Adipocyte (in vitro differentiated cells): ENCODE data around the gene PIM3.
A peak's percentile ranks its signal among the peaks of the same experiment; 100 is the strongest.

Experiments used
- DNase-seq: peaks from one replicate; pipeline ENCODE4 v3.0.0-alpha.2; 2015; ENCODE audit warnings: low read depth
- H3K27me3 ChIP-seq: replicated peaks from 2 replicates; pipeline ENCODE4 v1.7.0; 2013; ENCODE audit warnings: mild to moderate bottlenecking, low read length, moderate library complexity; ENCODE audit not compliant: control insufficient read depth, insufficient read depth
- H3K36me3 ChIP-seq: 2 replicates; pipeline ENCODE4 v1.7.0; 2013; ENCODE audit warnings: low read length, mild to moderate bottlenecking, moderate library complexity; ENCODE audit not compliant: control insufficient read depth, insufficient read depth, severe bottlenecking
- H3K4me1 ChIP-seq: 2 replicates; pipeline ENCODE4 v1.7.0; 2013; ENCODE audit warnings: mild to moderate bottlenecking, low read length, moderate library complexity; ENCODE audit not compliant: control insufficient read depth, insufficient read depth
- H3K4me3 ChIP-seq: 2 replicates; pipeline ENCODE4 v1.7.0; 2013; ENCODE audit warnings: mild to moderate bottlenecking, low read length, moderate library complexity
- H3K9ac ChIP-seq: 2 replicates; pipeline ENCODE4 v1.7.0; 2013; ENCODE audit warnings: mild to moderate bottlenecking, low read length, moderate library complexity
- H3K9me3 ChIP-seq: 2 replicates; pipeline ENCODE4 v1.7.0; 2013; ENCODE audit warnings: mild to moderate bottlenecking, low read length, moderate library complexity; ENCODE audit not compliant: control insufficient read depth

The PIM3 gene

GRCh38 chr22:49929211-49929979 is 31.2 kb upstream of the PIM3 start:
- Histone ChIP-seq H3K4me3 (no peak overlapping the region), H3K4me1 (peaks cover 27% of the 10 kb centered on the region)
- DNase-seq: peak; percentile 77

DNA sequence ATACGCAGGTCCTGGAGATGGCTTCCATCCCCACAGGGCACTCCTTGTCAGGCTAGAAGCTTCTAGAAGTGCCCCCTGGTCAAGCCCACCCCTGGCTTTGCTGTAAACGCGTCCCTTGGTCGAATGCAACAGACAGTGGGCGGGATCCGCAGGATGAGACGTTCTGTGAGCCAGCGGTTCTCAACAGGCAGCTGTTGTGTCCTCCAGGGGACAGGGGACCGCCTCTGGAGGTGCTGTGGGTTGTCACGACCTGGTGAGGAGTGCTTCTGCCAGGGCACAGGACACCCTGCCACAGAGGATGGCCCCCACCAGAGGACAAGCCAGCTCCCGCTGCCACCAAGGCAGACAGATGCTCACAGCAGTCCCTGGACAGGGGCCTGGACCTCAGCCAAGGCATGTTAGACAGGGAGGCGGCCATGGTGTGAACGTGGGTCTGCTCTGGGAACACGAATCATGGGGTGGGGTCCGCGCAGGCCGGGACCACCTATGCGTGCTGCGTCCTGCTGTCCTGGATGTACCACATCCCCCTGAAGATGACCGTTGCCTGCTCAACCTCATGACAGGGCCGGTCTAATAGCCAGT is 30.5 kb upstream of the PIM3 start:
- no peak for DNase-seq
- H3K27me3 ChIP-seq: no peaks in the 10 kb centered on the region
- peaks cover 9% of the 10 kb centered on the region for H3K36me3 ChIP-seq
- peaks cover 31% of the 10 kb centered on the region for H3K4me1 ChIP-seq
- no peak overlapping the region for H3K4me3 ChIP-seq
- no peaks in the 10 kb centered on the region for H3K9me3 ChIP-seq
- H3K9ac ChIP-seq: no peak overlapping the region

More at GRCh38 chr22:49929211-49929979, 31.2 kb upstream of the PIM3 start:
- Histone ChIP-seq H3K9me3 (no peaks in the 10 kb centered on the region), H3K27me3 (no peaks in the 10 kb centered on the region), H3K9ac (no peak overlapping the region), H3K36me3 (peaks cover 10% of the 10 kb centered on the region)

GRCh38 chr22:49930596-49931412 is 29.8 kb upstream of the PIM3 start:
- Histone ChIP-seq H3K36me3 (peaks cover 3% of the 10 kb centered on the region), H3K9ac (no peak overlapping the region), H3K27me3 (no peaks in the 10 kb centered on the region), H3K4me1 (peaks cover 31% of the 10 kb centered on the region), H3K4me3 (no peak overlapping the region), H3K9me3 (no peaks in the 10 kb centered on the region)
- peak; percentile 66 for DNase-seq

DNA sequence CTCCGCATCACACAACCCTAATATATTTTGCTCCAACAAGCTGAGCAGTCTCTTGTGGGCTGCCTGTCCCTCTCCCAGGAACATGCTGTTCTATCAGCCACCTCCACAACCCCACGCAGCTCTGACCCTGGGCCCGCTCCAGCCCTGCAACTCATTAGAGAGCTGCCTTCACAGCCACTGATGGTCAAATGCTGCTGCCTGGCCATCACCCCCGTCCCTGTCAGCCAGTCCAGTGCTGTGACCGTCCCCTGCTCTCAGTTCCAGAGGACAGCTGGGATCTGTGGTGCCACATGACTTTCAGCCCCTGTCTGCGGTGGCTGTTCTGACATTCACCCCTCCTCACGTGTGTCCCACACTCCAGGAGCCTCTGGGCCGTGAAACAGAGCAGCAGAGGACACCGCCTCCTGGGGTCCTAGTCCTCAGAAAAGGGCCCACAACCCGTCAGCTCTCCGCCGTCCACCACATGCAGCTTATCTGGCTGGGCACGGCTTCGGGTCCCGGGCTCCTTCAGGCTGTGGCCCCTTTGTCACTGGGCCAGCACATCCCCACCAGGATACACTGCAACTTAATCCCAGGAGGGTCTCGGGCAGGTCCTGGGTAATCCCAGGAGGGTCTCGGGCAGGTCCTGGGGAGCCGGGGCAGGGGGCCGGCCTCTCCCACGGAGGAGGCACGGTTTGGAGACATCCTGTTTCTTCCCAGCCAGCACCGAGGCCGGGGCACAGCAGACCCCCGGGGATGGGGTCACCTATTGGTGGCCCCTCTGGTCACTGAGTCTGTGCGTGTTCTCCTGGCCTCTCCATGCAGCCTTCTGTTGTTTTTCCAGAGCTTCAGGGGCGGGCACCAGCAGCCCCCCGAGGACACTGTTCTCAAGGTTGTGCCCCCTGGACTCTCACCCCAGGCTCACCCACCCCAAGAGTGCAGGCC is 27.1 kb upstream of the PIM3 start:
- Histone ChIP-seq H3K4me1 (peaks cover 35% of the 10 kb centered on the region), H3K9ac (peak overlapping the region; percentile 95), H3K9me3 (no peaks in the 10 kb centered on the region), H3K4me3 (peak overlapping the region; percentile 81), H3K27me3 (no peaks in the 10 kb centered on the region), H3K36me3 (no peaks in the 10 kb centered on the region)
- no peak for DNase-seq

DNA sequence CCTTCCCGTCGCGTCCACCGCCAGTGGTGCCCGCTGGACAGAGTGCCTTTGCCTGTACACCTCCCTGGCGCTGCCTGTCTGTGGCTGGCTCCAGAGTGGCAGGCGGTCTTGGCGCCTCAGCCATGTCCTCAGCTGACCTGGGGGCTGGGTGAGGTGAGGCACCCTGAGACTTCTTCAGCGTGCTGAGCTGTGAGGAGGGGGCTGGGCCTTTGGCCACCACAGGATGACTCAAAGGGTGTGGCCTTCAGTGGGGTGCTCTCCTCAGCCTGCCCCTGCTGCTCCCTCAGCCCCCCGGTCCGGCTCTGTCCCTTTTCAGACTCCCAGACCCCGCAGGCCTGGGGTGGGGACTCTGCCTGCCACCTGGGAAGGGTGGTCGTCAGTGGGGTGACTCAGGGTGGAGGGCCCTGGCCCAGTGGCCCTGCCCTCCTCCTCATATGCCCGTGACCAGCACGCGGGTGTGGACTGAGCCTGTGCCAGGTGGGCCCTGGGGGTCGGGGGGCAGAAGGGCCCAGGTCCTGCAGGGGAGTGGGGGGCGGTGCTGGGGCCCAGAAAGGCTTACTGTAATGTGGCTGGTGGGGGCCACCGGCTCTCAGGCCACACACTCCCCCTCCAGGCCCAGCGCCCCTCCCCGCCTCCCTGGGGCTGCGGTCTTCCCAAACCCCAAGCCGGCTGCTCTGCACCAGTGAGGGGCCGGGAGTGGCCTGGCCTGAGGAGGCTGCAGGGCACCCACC is 26.2 kb upstream of the PIM3 start:
- Histone ChIP-seq H3K9me3 (no peaks in the 10 kb centered on the region), H3K36me3 (no peaks in the 10 kb centered on the region), H3K4me3 (peak overlapping the region; percentile 81), H3K4me1 (peaks cover 35% of the 10 kb centered on the region), H3K9ac (peak overlapping the region; percentile 95), H3K27me3 (no peaks in the 10 kb centered on the region)
- DNase-seq: peak; percentile 19

DNA sequence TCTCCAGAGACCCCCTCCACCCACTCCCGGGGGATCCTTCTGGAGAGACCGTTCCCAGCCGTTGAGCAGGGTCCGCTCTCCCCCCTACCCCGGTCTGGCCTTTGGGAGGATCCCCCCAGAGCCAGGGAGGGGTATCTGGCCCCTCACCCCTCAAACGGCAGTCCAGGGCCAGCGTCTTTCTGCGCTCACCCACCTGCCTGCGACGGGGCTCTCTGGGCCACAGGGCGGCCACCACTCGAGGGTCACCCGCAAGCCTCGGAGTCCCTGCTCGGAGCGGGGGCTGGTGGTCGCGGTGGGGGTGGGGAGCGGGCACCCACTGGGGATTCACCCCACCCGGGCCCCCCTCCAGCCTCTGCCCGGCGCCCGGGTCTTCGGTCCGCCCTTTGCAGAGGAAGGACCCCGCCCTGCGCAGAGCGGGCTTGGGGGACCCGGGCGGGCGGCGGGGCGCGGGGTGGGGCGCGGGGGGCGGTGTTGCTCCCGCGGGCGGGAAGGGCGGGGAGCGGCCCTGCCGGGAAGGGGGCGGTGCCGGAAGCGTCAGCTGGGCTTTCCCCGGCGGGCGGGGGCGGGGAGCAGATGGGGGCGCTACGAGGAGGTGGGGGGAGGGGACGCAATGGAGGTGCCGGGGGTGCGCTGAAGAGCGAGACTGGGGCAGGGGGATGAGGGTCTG is 25.5 kb upstream of the PIM3 start:
- peak; percentile 76 for DNase-seq
- Histone ChIP-seq H3K36me3 (no peaks in the 10 kb centered on the region), H3K27me3 (no peaks in the 10 kb centered on the region), H3K9me3 (no peaks in the 10 kb centered on the region), H3K4me3 (peak overlapping the region; percentile 81), H3K4me1 (peaks cover 31% of the 10 kb centered on the region), H3K9ac (peak overlapping the region; percentile 95)

GRCh38 chr22:49935561-49935960 is 25.0 kb upstream of the PIM3 start:
- no peaks in the 10 kb centered on the region for H3K36me3 ChIP-seq
- no peaks in the 10 kb centered on the region for H3K27me3 ChIP-seq
- peaks cover 30% of the 10 kb centered on the region for H3K4me1 ChIP-seq
- H3K4me3 ChIP-seq: no peak overlapping the region
- no peak overlapping the region for H3K9ac ChIP-seq
- H3K9me3 ChIP-seq: no peaks in the 10 kb centered on the region
- no peak for DNase-seq

DNA sequence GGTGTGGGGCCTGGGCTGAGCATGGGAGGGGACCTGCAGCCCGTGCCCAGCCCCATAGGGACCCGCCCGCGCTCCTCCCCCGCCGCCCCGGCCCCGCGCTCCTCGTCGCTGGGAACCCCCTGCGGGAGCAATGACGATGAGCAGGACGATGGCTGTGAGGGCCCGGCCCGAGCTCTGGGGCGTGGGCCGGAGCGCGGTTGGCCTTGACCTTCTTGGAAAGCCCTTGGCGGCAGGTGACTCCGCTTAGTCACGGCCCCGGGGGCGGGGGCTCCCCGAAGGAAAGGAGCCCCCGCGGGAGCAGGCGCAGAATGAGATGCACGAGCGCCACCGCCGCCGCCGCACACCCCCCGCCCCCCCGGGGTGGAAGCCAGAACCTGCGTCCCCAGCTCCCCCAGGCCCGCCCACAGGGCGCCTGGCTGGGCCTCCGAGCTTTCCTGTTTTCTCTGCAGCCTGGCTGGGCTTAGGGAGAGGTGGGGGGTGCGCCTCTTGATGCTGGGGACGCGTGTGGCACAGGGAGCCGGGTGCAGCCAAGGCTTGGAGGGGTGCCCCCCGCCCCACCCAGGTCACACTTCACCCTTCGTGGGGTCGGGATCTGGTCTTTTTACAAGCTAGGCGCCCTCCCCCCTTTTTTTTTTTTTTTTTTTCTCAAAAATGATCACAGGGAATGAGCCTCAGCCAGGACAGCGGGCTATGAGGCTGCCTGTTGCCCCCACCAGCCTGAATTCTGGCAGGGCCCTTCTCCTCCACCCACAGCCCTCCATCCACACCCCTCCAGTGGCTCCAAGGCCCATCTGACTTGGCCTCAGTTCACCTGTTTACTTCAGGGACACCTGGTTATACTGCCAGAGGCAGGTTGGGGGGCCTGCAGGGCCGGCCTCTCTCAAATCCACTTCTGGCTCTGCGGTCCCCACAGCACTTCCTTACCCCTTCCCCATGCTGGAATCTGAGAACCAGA is 24.3 kb upstream of the PIM3 start:
- no peaks in the 10 kb centered on the region for H3K27me3 ChIP-seq
- no peak overlapping the region for H3K4me3 ChIP-seq
- peaks cover 25% of the 10 kb centered on the region for H3K4me1 ChIP-seq
- no peaks in the 10 kb centered on the region for H3K36me3 ChIP-seq
- no peaks in the 10 kb centered on the region for H3K9me3 ChIP-seq
- peak; percentile 86 for DNase-seq
- H3K9ac ChIP-seq: peak overlapping the region; percentile 30

DNA sequence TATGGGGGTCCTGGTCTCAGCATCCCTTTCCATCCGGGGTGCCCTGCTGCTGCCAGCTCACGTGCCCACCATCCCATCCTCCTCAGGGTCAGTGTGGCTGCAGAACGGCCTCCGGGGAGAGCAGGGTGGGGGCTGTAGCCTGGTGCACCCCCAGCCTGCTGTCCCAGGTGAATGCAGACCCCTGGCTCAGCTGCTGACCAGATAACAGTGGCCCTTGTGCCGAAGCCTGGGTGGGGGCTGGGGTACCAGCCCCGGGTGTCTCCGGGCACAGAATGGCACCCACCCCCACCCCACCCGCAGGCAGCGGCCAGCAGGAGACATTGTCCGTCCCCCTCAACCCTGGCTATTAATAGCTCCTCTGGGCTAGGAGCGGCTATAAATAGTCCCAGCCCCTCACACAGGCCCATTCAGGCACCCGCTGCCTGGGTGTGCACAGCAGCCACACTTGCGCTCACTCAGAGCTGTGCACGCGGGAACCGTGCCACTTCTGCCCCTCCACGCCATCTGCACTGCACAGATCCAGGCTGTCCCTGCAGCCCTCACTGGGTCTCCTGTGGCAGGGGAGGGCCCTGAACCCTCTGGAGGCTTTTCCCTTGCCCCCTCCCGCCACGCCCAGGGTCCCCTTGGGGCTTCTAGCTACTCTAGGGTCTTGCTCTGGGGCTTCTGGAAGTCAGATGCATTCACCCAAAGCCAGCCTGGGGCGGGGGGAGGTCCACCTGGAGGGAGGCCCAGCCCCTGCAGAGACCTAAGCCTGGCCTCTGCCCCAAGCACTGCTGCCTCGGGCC is 23.4 kb upstream of the PIM3 start:
- DNase-seq: no peak

More for the DNA sequence above, 23.4 kb upstream of the PIM3 start:
- Histone ChIP-seq H3K9ac (peak overlapping the region; percentile 30), H3K4me3 (no peak overlapping the region), H3K4me1 (peaks cover 24% of the 10 kb centered on the region), H3K36me3 (no peaks in the 10 kb centered on the region), H3K27me3 (no peaks in the 10 kb centered on the region), H3K9me3 (no peaks in the 10 kb centered on the region)
